Measurements from ENCODE around the gene DYNC1H1.

The DYNC1H1 gene

GRCh38 chr14:101945171-101945570 is 19.2 kb upstream of the DYNC1H1 start:
- no peak for DNase-seq

DNA sequence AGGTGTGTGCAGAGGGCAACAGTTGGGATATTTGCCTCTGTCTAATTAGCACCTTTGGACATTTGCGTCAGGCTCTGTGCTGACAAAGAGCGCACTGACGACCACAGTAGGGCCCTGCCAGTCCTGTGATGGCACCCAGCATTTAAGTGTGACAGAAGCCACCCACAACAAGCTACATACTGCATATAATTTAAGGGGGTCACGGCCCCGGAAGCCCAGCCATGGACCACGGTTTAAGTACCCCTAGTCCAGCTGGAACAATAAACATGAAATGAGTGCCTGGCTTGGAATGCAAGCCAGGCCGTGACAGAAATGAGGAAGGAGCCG is 16.8 kb upstream of the DYNC1H1 start:
- DNase-seq, result no peak

GRCh38 chr14:101947904-101948665 is 16.3 kb upstream of the DYNC1H1 start:
- peak; percentile 99 for DNase-seq

DNA sequence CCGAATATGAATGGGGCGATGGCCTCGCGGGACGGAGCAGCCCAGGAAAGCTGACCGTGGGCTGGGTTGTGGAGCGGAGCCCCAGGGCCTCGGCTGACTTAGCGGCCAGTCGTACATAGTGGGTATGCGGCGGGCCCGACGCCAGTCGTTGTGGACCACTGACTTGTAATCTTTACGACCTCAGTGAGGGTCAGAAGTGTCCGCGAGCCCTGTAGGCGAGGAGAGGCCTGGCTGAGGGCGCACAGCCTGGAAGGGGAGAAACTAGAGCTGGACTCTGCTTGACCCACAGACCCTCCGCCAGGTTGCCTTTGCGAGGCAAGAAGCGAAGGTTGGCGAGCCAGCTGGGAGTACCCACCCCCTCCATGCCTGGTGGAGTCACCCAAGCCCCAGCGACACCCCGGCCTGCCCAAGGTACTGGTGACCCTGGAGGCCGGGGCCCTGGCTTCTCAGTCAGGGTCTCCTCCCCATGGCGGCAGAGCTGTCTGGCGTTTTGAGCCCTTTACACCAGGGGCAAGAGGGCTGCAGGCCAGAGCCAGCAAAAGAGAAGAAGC is 15.6 kb upstream of the DYNC1H1 start:
- no peak for DNase-seq

DNA sequence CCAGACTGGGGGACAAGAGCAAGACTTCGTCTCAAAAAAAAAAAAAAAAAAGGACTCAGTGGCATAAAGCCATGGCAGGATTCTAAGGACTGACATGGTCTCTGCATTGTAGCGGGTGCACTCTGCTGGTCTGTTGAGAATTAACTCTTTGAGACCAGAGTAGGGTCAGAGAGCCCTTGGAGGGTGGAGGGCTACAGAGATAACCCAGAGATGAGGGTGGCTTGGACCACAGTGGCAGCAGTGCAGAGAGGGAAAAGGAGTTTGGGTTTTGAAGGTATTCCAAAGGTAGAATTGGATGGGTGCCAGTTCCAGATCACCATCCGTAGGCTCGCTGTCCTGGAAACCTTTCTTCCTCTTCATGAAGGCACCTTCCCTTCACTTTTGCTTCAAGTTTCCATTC is 14.3 kb upstream of the DYNC1H1 start:
- DNase-seq, result no peak

DNA sequence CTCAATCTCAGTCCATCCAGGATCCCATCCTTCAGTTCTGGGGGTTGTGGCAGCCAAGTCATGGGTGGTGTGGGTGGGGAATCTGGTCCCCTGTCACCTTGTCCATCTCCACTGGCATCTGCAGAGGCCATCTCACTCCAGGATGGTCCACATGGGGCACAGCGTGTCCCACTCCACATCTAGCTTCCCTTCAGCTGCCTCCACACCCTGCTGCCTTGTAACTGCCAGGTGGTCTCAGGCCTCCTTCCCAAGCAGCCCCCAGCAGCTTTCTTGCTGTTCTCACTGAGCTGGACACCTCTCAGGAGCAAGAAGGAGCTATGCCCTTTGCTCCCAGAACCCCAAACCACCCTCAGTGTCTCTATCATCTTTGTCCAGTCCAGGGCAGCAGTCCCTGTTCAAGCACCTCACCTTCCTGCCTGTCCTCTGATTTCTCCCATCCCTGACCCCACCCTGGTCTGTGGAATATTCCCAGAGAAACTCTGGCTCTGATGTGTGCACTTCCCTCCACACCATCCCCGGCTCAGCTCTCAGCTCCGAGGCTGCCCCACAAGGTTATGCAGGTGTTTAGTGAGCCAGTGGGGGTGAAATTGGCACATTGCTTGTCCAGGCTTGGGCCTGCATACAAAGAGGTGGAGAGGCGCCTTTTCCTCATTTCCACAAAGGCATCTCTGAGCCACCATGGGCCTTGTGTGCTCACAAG is 13.7 kb upstream of the DYNC1H1 start:
- DNase-seq, result no peak

DNA sequence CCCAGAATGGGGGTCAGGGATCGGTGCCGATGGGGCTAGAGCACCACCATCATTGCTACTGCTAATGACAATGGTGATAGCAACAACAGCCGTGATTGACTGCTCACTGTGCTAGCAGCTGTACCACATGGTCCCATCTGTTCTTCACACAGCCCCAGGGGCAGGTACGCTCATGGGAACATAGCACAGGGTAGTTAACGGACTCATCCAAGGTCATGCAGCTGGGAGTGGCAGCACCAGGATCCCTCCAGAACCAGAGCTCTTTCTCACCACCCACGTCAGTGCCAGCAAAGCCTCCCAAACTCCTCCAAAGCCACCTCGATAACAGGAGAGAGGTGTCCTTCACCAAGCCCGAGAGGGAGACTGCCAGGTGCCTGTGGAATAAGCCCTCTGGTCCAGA is 11.2 kb upstream of the DYNC1H1 start:
- no peak for DNase-seq

GRCh38 chr14:101954501-101954900 is 9.9 kb upstream of the DYNC1H1 start:
- no peak for DNase-seq

DNA sequence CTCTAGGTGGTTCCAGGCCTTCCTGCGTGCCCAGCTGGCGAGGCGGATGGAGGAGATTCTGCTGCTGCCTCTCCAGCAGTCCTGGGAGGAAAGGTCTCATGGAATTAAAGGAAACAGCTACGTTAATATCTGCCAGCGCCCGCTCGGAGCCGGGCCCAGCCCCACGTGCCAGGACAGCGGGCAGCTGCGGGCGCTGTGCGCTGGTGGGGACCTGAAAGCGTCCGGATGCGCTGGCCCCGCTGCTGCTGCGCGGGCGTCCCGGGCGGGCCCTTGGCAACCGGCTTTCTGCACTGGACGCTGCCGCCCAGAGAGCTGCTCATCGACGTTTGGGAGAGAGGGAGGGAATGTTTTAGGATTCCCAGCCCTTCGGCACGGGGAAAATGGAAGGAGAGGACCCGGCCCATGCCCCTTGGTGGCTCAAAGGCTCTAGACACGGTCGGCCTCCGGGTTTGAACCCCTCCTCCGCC is 8.6 kb upstream of the DYNC1H1 start:
- DNase-seq, result no peak

GRCh38 chr14:101956179-101956885 is 8.0 kb upstream of the DYNC1H1 start:
- DNase-seq, result no peak

- no peak for DNase-seq
These were observed 6.8 kb upstream of the DYNC1H1 start for GRCh38 chr14:101957406-101958234.

DNA sequence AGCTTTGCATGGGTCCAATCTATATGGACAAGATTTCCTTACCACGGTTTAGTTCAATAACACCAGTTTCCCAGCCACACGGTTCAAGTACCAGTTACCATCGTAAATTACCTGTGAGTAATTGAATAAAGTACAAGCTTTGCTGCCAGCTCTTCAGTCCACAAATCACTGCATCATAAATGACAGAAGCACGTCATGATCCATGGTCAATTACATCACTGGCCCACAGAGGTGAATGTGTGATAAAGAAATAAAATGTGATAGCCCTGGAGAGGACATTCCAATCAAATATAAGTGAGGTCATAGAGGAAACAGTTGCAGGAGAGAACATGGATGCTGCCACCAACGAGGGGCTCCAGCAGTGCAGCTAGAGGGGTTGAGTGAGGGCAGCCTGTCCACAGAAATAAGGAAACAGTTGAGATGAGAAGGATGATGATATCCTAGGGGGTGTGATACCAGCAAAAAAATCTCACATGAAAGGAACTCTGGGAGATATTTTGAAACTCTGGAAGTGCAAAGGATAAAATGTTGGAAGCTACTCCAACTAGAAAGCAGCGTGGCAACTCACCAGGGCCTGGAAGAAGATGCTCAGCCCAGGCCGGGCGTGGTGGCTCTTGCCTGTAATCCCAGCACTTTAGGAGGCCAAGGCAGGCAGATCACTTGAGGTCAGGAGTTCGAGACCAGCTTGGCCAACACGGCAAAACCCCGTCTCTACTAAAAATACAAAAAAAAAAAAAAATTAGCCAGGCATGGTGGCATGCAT is 5.8 kb upstream of the DYNC1H1 start:
- DNase-seq, result no peak

DNA sequence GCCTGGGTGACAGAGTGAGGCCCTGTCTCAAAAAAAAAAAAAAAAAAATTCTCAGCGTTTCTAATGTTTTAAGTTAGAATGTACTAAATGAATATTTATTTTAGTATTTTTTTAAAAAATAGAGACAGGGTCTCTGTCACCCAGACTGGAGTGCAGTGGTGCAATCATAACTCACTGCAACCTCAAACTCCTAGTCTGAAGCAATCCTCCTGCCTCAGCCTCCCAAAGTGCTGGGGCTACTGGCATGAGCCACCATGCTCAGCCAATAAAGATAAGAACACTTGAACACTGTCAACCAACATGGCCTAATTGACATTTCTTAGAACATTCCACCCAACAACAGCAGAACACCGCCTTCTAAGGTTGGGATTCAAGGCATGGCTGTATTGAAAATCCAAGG is 5.1 kb upstream of the DYNC1H1 start:
- DNase-seq, result no peak

DNA sequence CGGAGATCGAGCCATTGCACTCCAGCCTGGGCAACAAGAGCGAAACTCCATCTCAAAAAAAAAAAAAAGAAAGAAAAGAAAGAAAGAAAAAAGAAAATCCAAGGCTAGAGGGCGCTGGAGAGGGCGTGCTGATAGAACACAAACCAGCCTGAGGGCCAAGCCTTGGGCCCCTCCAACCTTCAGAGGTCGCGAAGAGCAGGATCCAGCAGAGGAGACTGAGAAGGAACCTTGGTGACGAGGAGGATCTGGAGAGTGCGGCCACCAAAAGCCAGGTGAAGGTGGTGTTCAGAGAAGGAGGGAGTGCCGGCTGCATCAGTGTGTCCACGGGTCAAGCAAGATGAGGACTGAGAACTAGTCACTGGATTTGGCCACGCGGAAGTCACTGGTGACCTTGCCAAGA is 4.1 kb upstream of the DYNC1H1 start:
- no peak for DNase-seq

GRCh38 chr14:101961011-101961721 is 3.2 kb upstream of the DYNC1H1 start:
- DNase-seq, result peak; percentile 73

- no peak for DNase-seq
These were observed 2.4 kb upstream of the DYNC1H1 start for GRCh38 chr14:101961746-101962502.

DNA sequence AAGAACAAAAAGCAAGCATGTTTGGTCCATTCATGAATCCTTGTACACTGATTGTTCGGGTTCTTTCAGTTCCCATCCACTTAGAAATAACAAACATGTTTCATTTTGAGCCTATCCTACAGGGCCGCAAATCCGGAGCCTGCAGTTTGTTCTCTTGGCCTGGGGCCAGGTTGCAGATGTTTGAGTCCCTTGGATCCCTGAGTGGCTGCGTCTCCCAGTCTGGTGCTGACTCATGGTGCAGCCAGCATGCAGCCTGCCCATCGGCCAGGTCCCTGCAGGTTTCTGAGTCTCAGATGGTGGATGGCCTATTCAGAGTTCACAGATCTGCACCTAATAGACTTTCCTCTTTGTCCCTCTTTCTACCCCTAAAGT is 1.9 kb upstream of the DYNC1H1 start:
- DNase-seq, result no peak

- no peak for DNase-seq
These were observed 1.3 kb upstream of the DYNC1H1 start for GRCh38 chr14:101963052-101963451.

GRCh38 chr14:101963656-101964296 is 597 bp upstream of the DYNC1H1 start:
- DNase-seq, result no peak

DNA sequence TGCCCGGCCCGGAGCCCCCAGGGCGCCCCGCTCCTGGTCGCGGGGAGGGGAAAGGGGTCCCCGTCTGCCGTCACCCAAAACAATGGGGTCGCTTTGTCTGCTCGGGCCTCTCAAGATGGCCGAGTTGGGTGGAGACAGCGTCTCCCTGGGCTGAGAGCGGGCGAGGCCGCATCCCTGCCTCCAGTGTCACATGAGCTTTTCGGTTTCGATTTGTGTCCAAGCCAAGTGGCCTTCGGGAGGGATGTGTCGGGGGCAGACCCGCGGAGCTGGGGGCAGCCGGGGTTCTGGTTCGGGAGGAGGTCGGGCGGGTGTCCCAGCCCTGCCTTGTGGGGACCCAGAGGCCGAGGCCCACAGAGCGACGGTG is 790 bp downstream of the DYNC1H1 start:
- peak; percentile 38 for DNase-seq

Measured in NCI-H1048 (cell line).